Measurements from ENCODE around the gene CHCHD3.

- TF ChIP-seq CTCF (IDR thresholded peaks at IDR 0.05) (no peak), POLR2AphosphoS5 (IDR thresholded peaks at IDR 0.05) (no peak), POLR2A (IDR thresholded peaks at IDR 0.05) (no peak)
These were observed 203.5 kb downstream of the CHCHD3 start for GRCh38 chr7:132878204-132878919.

Data from breast epithelium (tissue), 3 donors.